GM19239 (cell line): Measurements from ENCODE around the gene CDC45.

Experiments used
- DNase-seq: peaks from one replicate; pipeline ENCODE4 v3.0.0; 2011; ENCODE audit warnings: low spot score; ENCODE audit not compliant: insufficient read length
- FAIRE-seq: peaks from 2 replicates; lab custom pipeline; 2011; peaks lifted over from hg19 to GRCh38; lab: Jason Lieb, UNC

The CDC45 gene

DNA sequence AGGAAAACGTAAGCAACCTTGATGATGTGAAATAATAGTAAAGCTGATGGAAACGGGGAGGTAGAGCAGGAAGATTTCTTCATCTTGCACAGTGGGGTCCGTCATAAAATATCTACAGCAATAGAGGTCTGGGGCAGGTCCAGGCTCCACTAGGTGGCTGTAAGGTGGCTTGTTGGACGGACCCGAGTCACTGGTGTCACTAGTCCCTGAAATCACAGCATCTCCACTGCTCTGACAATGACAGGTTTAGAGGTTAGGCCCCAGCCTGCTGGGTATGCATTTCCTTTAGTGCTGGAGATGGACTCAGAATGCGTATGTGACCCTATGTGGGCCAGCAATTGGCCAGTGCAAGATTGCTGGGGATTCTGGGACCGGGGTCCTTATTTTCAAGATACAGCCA lies 69.7 kb downstream of the CDC45 start:
- no peak for FAIRE-seq

DNA sequence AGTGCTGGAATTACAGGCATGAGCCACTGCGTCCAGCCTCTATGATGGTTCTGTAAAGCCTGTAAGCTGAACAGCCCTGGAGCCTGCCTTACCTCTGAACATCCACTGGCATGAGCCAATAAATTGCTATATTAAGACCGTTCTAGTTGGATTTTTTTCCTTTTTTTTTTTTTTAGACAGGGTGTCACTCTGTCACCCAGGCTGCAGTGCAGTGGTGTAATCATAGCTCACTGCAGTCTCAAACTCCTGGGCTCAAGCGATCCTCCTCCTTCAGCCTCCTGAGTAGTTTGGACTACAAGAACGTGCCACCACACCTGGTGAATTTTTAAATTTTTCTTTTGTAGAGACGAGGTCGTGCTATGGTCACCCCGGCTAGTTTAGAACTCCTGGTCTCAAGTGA lies 70.7 kb downstream of the CDC45 start:
- no peak for FAIRE-seq
- no peak for DNase-seq

More for the DNA sequence above, 69.7 kb downstream of the CDC45 start:
- no peak for DNase-seq

DNA sequence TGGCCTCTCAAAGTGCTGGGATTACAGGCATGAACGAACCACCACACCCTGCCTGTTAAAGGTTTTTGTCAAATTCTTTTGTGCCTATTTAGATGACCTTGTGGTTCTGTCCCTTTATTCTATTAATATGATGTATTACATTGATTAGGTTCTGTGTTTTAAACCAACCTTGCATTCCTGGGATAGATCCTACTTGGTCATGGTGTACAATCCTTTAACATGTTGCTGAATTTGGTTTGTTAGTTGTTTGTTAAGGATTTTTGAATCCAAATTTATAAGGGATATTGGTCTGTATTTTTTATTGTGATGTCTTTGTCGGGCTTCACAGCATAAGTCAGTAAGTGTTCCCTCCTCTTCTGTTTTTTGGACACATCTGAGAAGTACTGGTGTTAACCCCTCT lies 73.5 kb downstream of the CDC45 start:
- FAIRE-seq (no peak), DNase-seq (no peak)

DNA sequence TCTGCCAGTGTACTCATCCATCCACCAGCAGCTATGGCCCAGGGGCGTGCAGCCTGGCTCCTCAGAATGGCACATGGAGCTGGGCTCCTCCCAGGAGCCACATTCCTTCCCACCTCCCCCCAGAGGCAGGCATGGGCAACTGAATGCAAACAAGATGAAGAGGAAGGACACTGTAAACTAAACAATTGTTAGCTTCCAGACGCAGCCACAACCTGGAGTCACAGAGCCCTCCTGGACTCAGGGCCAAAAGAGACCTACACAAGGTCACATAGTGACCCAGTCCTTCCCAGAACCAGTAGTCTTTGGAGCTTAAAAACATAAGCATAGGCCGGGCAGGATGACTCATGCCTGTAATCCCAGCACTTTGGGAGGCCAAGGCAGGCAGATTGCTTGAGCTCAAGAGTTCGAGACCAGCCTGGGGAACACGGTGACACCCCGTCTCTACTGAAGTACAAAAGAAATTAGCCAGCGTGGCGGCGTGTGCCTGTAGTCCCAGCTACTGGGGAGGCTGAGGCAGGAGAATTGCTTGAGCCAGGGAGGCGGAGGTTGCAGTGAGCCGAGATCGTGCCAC lies 75.2 kb downstream of the CDC45 start:
- DNase-seq (no peak), FAIRE-seq (no peak)

DNA sequence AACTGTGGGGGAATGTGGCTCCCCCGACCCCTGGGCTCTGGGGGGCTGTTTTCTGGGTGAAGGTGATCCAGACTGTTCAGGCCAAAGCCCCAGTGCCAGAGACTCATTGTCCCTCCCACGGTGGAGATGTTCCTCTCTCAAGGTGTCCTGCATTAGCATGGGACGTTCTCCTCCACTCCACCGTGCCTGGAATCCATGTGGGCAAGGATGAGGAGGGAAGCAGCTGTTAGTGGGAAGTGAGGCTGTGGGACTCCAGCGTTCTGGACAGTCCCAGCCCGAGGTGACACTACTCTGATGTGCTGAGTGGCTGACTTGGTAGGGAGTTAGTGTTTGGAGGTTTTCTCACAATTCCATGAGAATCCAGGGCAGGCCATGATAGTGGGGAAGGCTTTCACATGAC lies 75.9 kb downstream of the CDC45 start:
- no peak for FAIRE-seq
- DNase-seq: no peak

DNA sequence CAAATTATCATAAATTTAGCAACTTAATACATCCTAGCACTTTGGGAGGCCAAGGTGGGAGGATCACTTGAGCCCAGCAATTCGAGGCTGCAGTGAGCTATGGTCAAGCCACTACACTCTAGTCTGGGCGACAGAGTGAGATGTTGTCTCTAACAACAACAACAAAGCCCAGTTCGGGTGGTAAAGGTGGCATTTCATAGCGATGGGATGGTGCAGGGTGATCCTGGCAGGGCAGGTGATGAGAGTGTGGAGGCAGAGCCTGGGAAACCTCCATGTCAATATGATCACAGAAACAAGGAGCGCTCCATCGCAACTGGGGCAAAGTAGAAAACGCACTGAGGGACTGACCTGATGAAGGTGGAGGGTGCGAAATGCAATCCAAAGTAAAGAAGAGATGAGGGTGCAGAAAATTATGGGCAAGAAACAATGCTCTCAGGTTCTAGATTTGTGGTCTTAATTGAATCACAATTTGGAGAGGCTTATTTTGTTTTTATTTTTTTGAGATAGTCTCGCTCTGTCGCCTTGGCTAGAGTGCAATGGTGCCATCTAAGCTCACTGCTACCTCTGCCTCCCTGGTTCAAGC lies 77.3 kb downstream of the CDC45 start:
- FAIRE-seq: no peak
- DNase-seq: no peak

DNA sequence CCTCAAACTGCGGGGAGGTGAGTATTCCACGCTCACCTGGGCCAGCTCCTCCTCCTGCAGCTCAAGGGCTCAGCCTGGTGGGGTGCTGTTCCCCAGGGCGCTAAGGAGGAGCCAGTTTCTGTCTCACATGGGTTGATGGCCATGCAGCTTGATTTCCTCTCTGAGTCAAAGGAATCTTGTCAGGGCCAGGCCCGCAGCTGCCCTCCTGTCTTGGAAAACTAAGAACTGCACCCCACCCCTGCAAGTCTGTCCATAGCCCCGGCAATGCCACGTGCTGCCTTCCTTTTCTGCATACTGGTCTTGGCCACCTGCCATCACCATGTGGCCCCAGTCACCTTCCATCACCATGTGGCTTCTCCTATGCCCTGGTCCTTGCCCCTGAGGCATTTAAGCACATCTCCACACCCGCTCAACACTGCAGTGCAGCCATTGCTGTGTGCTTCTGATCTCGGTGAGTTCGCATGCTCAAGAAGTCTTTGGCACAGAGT lies 79.6 kb downstream of the CDC45 start:
- no peak for FAIRE-seq
- no peak for DNase-seq

DNA sequence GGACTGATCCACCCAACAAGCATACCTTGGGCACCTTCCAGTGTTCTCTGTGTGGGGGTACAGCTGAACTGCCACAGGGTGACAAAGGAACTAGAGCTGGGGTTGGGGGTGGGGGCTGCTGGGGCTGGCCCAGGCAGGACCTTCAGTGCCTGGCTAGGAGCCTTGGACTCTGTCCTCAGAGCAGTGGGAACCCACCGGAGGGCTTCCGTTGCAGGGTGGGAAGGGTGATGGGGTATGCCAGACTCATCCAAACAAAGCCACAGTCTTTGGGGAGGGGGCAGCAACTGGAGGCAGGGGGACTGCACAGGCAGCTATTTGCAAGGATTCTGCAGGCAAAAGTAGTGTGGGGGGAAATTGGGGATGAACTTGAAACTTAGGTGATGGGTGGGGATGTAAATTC lies 80.2 kb downstream of the CDC45 start:
- DNase-seq (no peak), FAIRE-seq (no peak)

DNA sequence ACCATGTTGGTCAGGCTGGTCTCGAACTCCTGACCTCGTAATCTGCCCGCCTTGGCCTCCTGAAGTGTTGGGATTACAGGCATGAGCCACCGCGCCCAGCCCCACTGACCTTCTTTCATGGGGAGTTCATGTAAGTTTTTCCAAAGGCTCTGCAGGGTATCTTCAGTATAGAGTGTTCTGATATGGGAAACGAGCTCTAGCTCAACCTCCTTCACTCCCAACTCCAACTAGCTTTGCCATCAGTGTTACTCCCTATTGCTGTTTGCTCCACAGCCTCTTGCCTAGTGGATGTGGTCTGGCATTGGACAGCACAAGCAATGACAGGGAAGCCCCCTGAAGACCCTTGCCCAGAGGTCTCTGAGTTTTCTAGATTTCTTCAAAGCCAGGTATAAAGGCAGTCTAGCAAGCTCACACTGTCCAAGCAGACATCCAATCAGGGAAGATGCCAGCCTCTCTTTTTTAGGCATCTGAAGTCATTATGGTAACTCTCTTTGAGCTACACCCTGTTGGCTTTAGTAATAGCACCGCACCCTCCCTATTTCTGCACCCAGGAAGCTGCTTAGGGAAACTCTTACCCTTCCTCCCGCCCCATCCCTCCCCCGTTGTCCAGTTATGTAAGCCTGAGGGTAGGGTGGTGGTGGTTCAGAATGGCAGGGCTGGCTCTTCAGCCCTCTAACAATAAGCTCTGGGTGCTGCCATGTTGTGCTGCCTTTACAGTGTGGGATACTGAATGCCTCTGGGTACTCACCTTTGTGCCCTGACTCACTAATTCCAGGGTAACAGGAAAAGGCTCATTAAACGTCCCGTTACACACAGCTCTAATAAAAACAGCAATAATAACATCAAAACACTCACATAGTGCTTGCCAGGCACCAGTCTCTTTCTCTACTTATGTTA lies 85.9 kb downstream of the CDC45 start:
- DNase-seq (no peak), FAIRE-seq (no peak)

DNA sequence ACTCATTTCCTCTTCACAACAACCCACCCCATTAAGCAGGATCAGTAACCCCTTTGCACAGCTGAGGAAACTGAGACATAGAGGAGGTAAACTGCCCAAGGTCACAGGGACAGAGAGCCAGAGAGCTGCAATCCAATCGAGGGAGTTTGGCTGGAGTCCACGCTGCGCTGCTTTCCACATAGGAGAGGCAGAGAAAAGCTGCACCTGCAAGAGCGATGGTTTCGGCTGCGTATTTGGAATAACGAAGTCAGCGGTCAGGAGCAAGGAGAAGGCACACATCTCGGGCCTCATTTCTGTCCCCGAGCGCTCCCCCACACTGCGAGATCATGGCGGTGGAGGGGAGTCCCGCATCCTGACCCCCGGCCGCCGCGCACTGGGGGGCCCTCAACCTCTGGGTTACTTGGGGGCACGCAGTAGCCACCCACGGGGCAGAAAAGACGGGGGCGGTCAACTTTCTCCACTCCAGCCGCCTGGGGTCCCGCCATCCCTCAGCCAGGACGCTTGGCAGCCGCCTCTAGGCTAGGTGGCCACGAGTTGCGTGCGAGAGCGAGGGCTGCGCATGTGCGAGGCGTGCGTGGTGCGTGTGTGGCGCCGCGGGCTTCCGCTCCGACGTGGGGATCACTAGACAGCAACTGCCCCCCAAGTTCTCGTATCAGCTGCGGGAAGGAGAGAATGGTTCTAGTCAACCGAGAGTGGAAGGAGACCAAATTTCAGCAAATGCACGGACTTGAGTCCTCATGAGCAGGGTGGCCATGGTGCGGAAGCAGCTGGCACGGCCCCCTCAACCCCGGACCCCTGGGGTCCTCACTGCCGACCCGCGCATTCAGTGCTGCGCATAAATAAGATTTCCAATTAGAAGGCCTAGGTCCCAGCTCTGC lies 86.8 kb downstream of the CDC45 start:
- DNase-seq: no peak
- FAIRE-seq: no peak

DNA sequence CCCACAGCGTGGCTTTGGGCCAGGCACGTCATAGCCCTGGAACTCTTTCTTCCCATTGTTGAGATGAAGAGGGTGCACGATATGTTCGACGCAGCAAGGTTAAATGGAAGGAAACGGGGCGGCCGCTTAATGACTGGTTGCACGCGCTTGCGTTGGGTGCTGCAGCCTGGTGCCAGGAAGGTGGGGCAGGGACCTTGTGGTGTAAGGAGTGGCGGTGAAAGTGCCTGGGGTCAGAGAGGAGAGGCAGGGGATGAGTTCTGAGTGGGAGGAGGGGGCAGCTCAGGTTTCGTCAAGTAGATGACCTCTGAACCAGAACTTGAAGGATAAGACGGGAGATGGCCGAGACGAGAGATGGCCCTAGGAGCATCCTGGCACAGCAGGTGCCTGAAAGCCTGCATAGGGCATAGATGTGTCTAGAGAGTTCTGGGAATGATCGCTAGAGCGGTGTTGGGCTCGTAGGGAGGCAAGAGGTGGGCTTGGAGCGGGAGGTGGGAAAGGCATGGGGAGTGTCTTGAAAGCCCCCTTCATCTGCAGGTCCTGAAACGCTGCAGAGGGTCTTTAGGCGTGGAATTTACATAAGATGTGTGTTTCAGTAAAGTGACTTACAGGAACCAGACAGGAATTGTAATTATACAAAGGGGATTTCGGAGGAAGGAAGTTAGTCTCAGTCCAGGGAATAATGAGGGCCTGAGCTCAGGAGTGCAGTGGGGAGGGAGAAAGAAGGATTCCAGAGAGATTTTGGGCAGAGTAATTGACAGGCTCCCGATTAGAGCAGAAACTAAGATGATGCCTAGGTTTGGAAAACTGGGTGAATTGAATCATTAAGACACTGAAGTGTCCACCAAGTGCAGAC lies 87.7 kb downstream of the CDC45 start:
- DNase-seq (no peak), FAIRE-seq (no peak)

DNA sequence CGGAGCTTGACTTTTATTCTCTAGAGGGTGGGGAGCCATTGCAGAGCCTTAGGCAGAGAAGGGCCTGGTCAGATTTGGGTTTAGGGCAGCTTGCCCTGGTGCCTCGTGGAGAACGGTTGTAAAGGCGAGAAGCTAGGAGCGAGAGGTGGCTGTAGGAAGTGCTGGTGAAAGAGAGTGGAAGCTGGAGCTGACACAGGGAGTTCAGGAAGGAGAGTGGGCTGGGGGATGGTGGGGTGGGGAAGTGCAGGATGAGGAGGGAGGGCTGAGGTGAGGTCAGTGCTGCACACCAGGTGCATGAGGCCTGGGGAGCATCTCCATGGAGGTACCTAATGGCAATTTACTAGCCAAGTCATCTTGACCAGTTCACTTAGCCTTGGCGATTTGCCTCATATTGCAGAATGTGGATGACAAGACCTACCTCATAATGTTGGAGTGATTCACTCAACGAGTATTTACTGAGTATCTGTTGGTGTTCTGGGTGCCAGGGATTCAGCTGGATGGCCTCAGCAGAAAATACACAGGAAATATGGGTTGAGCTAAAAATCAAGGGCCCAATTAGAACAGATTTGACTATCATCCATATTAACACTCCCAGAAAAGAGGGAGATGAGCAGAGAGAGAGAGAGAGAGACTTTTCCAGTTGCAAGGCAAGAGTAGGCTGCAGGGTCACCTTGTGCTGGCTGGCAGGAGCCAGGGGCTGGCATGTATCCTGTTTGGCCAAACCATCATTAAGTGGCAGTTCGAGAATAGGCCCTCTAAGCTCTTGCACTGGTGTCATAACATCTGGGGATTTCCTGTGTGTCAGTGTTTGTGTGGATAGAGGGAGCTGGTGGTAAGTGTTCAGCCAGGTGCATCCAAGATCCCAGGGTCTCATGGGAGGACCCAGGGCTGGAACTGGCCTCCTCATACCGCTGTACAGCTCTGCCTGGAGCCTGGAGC lies 88.9 kb downstream of the CDC45 start:
- FAIRE-seq (no peak), DNase-seq (no peak)

DNA sequence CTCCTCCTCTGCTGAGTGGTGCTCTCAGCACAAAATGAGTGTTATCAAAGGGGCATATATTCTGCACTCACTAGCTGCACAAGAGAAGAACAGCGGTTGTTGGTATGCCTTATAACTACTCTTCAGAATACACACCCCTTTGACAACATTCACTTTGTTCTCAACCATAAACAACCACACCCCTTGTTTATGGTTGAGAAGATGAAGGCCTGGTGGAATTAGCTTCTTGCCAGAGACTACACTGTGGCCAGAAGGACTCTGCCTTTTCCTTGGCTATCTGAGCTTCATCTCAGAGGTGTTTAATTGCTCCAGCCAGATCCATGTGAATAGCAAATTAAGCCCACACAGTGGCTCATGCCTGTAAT lies 89.5 kb downstream of the CDC45 start:
- FAIRE-seq (no peak), DNase-seq (no peak)

DNA sequence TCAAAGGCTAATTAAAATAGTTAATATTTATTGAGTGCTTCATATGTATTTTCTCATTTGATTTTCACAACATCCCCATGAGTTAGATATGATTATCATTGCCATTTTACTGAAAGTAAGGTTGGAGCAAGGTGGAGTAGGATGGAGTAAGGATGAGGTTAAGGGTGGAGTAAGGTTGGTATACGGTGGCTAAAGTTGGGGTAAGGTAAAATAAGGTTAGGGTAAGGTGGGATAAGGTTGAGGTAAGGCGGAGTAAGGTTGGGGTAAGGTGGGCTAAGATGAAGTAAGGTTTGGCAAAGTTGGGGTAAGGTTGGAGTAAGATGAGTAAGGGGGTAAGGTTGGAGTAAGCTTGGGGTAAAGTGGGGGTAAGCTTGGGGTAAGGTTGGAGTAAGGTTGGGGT lies 90.3 kb downstream of the CDC45 start:
- DNase-seq: no peak
- no peak for FAIRE-seq
